Mesenchymal stem cell (in vitro differentiated cells and primary cell): ENCODE data around the gene PMVK.
A peak's percentile ranks its signal among the peaks of the same experiment; 100 is the strongest.

ENCODE experiments used
- DNase-seq: peaks from one replicate; pipeline ENCODE4 v3.0.0-alpha.2; 2013
- H2AFZ ChIP-seq: one replicate; pipeline ENCODE4 v1.6.1; 2013; ENCODE audit warnings: low read depth, mild to moderate bottlenecking, control low read depth, inconsistent platforms, low read length, moderate library complexity
- H2AK5ac ChIP-seq: 2 replicates; pipeline ENCODE4 v1.6.1; 2013; ENCODE audit warnings: low read length, moderate library complexity, mild to moderate bottlenecking, inconsistent platforms; ENCODE audit not compliant: severe bottlenecking
- H2BK120ac ChIP-seq: one replicate; pipeline ENCODE4 v1.6.1; 2013; ENCODE audit warnings: low read depth, mild to moderate bottlenecking, inconsistent platforms, low read length, moderate library complexity
- H2BK12ac ChIP-seq, 2 experiments: one replicate each; pipeline ENCODE4 v1.6.1; 2013; ENCODE audit warnings: inconsistent platforms in 2 of 2, low read length in 2 of 2, mild to moderate bottlenecking in 2 of 2, moderate library complexity in 2 of 2, control low read depth in 1 of 2
- H2BK15ac ChIP-seq: one replicate; pipeline ENCODE4 v1.6.1; 2013; ENCODE audit warnings: mild to moderate bottlenecking, low read depth, inconsistent platforms; ENCODE audit not compliant: poor library complexity, severe bottlenecking
- H2BK5ac ChIP-seq: 2 replicates; pipeline ENCODE4 v1.6.1; 2013; ENCODE audit warnings: low read depth, mild to moderate bottlenecking, low read length, control low read depth, inconsistent platforms; ENCODE audit not compliant: poor library complexity, severe bottlenecking
- H3K14ac ChIP-seq, 2 experiments: one replicate each; pipeline ENCODE4 v1.6.1; 2013; ENCODE audit warnings: inconsistent platforms in 2 of 2, low read length in 2 of 2, control low read depth in 1 of 2, mild to moderate bottlenecking in 1 of 2, moderate library complexity in 1 of 2
- H3K18ac ChIP-seq, 2 experiments: one replicate each; pipeline ENCODE4 v1.6.1; 2013; ENCODE audit warnings: inconsistent platforms in 2 of 2, low read length in 2 of 2, control low read depth in 1 of 2, low read depth in 1 of 2, mild to moderate bottlenecking in 1 of 2
- H3K23ac ChIP-seq, 2 experiments: one replicate each; pipeline ENCODE4 v1.6.1; 2013; ENCODE audit warnings: inconsistent platforms in 2 of 2, low read length in 2 of 2, mild to moderate bottlenecking in 2 of 2, moderate library complexity in 2 of 2, control low read depth in 1 of 2
- H3K27ac ChIP-seq: 2 replicates; pipeline ENCODE4 v1.5.1; 2013; ENCODE audit warnings: mild to moderate bottlenecking, moderate library complexity, low read length, control low read depth, inconsistent platforms; ENCODE audit not compliant: poor library complexity, severe bottlenecking
- H3K27me3 ChIP-seq, 2 experiments: 2 replicates each; pipeline versions ENCODE4 v1.6.1 to v1.7.0; 2013; ENCODE audit warnings: low read length in 2 of 2, mild to moderate bottlenecking in 2 of 2, moderate library complexity in 2 of 2, control low read depth in 1 of 2, inconsistent platforms in 1 of 2; ENCODE audit not compliant: control insufficient read depth in 1 of 2, insufficient read depth in 1 of 2
- H3K36me3 ChIP-seq, 2 experiments: 2 replicates each; pipeline versions ENCODE4 v1.6.1 to v1.7.0; 2013; ENCODE audit warnings: low read length in 2 of 2, control low read depth in 1 of 2, inconsistent platforms in 1 of 2, low read depth in 1 of 2, mild to moderate bottlenecking in 1 of 2; ENCODE audit not compliant: insufficient read depth in 2 of 2, control insufficient read depth in 1 of 2
- H3K4ac ChIP-seq, 2 experiments: one replicate each; pipeline ENCODE4 v1.6.1; 2013; ENCODE audit warnings: inconsistent platforms in 2 of 2, low read length in 2 of 2, mild to moderate bottlenecking in 2 of 2, moderate library complexity in 2 of 2, control low read depth in 1 of 2, low read depth in 1 of 2
- H3K4me1 ChIP-seq: 2 replicates; pipeline ENCODE4 v1.6.1; 2013; ENCODE audit warnings: low read depth, low read length, control low read depth; ENCODE audit not compliant: control insufficient read depth, insufficient read depth
- H3K4me2 ChIP-seq: 2 replicates; pipeline ENCODE4 v1.6.1; 2013; ENCODE audit warnings: low read length, mild to moderate bottlenecking, inconsistent platforms; ENCODE audit not compliant: poor library complexity, severe bottlenecking
- H3K4me3 ChIP-seq, 2 experiments: 2 replicates each; pipeline versions ENCODE4 v1.5.1 to v1.7.0; 2013; ENCODE audit warnings: low read length in 2 of 2, mild to moderate bottlenecking in 2 of 2, control low read depth in 1 of 2, low read depth in 1 of 2; ENCODE audit not compliant: insufficient read depth in 1 of 2
- H3K79me1 ChIP-seq: replicated peaks from 2 replicates; pipeline ENCODE4 v1.6.1; 2013; ENCODE audit warnings: mild to moderate bottlenecking, control low read depth, low read length, inconsistent platforms; ENCODE audit not compliant: poor library complexity, severe bottlenecking
- H3K9ac ChIP-seq: 2 replicates; pipeline ENCODE4 v1.7.0; 2013; ENCODE audit warnings: mild to moderate bottlenecking, low read length, moderate library complexity
- H3K9me3 ChIP-seq: 2 replicates; pipeline ENCODE4 v1.7.0; 2013; ENCODE audit warnings: mild to moderate bottlenecking, low read length; ENCODE audit not compliant: control insufficient read depth
- H4K8ac ChIP-seq: one replicate; pipeline ENCODE4 v1.6.1; 2013; ENCODE audit warnings: inconsistent platforms, mild to moderate bottlenecking, low read length, moderate library complexity
- H4K91ac ChIP-seq: one replicate; pipeline ENCODE4 v1.6.1; 2013; ENCODE audit warnings: mild to moderate bottlenecking, low read length, inconsistent platforms
- WGBS: methylation state at CpG from one replicate; pipeline ENCODE4 v1.1.7; 2013; ENCODE audit warnings: mixed read lengths; 5-methylcytosine and 5-hydroxymethylcytosine counted together

PMVK gene

GRCh38 chr1:154934358-154934948 lies 2.1 kb downstream of the PMVK start:
- Histone ChIP-seq H3K14ac (no peak overlapping the region), H2AFZ (no peak overlapping the region), H3K4me1 (peaks cover 7% of the 10 kb centered on the region), H2BK12ac (no peak overlapping the region), H3K27ac (no peak overlapping the region), H3K27me3 (no peaks in the 10 kb centered on the region), H3K18ac (no peak overlapping the region), H3K4ac (no peak overlapping the region), H4K91ac (no peak overlapping the region), H2BK15ac (no peak overlapping the region), H3K4me3 (no peak overlapping the region), H3K36me3 (peaks cover 4 to 21% of the 10 kb centered on the region in 2 experiments), H3K4me2 (no peak overlapping the region), H2AK5ac (no peak overlapping the region), H3K79me1 (peaks cover 18% of the 10 kb centered on the region), H4K8ac (no peak overlapping the region), H3K23ac (no peak overlapping the region), H2BK5ac (no peak overlapping the region), H3K9me3 (no peaks in the 10 kb centered on the region), H3K9ac (no peak overlapping the region), H2BK120ac (no peak overlapping the region)
- WGBS = 97% methylated on average over 4 of the region's 5 CpGs
- DNase-seq = no peak

DNA sequence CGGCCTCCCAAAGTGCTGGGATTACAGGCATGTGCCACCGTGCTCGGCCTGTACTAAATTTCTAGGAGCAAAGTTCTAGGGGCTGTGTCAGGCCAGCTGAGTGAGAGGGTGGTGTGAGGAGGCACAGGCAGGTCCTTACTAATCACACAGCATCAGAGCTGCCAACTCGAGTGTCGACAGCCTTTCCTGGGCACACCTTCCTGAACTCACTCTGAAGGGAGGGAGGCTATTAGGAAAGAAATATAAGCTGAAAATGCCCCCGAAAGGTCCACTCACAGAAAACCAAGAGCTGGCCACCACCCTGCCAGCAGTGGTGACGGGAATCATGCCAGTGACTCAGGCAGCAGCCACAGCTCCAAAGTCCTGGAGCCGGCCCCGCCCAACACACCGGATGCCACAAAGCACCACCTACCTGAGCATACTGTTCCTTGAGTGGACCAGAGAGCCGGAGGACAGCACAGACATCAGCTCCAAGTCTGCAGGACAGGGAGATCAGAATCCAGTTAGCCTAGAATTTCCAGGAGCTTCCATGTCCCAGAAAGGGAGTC lies 4.5 kb downstream of the PMVK start:
- Histone ChIP-seq H2BK120ac (no peak overlapping the region), H2AK5ac (no peak overlapping the region), H3K4me1 (peaks cover 7% of the 10 kb centered on the region), H2BK12ac (no peak overlapping the region), H3K4me3 (no peak overlapping the region), H3K4ac (no peak overlapping the region), H3K23ac (no peak overlapping the region), H2BK15ac (no peak overlapping the region), H3K14ac (no peak overlapping the region), H3K18ac (no peak overlapping the region), H2BK5ac (no peak overlapping the region), H3K27ac (no peak overlapping the region), H3K79me1 (peaks cover 18% of the 10 kb centered on the region), H4K91ac (no peak overlapping the region), H3K9ac (no peak overlapping the region), H2AFZ (no peak overlapping the region), H3K36me3 (peaks cover 8 to 40% of the 10 kb centered on the region in 2 experiments), H3K27me3 (no peaks in the 10 kb centered on the region), H4K8ac (no peak overlapping the region), H3K9me3 (no peaks in the 10 kb centered on the region), H3K4me2 (no peak overlapping the region)
- 91% methylated on average over 11 of the region's 11 CpGs for WGBS
- no peak for DNase-seq

GRCh38 chr1:154926201-154926600 lies 10.3 kb downstream of the PMVK start:
- no peak overlapping the region for H3K4me2 ChIP-seq
- H4K8ac ChIP-seq = no peak overlapping the region
- no peak overlapping the region for H2BK15ac ChIP-seq
- WGBS = 95% methylated on average over 13 of the region's 13 CpGs
- no peak overlapping the region for H3K18ac ChIP-seq
- no peak overlapping the region for H2BK120ac ChIP-seq
- H4K91ac ChIP-seq = peak overlapping the region; percentile 25
- H3K14ac ChIP-seq = no peak overlapping the region
- no peaks in the 10 kb centered on the region for H3K9me3 ChIP-seq
- no peak overlapping the region for H3K4me3 ChIP-seq
- H3K9ac ChIP-seq = no peak overlapping the region
- no peak overlapping the region for H2AK5ac ChIP-seq
- DNase-seq = no peak
- no peak overlapping the region for H3K27ac ChIP-seq
- no peaks in the 10 kb centered on the region for H3K27me3 ChIP-seq
- H3K23ac ChIP-seq = no peak overlapping the region
- H3K79me1 ChIP-seq = no peaks in the 10 kb centered on the region
- H2AFZ ChIP-seq = no peak overlapping the region
- no peak overlapping the region for H2BK5ac ChIP-seq
- H3K4me1 ChIP-seq = no peaks in the 10 kb centered on the region
- no peak overlapping the region for H2BK12ac ChIP-seq
- no peak overlapping the region for H3K4ac ChIP-seq
- peaks cover 41 to 74% of the 10 kb centered on the region in 2 experiments for H3K36me3 ChIP-seq

- Histone ChIP-seq H4K8ac (no peak overlapping the region), H3K4me3 (no peak overlapping the region), H3K4me2 (no peak overlapping the region), H3K27ac (no peak overlapping the region), H2AK5ac (no peak overlapping the region), H3K79me1 (no peaks in the 10 kb centered on the region), H4K91ac (no peak overlapping the region), H3K14ac (no peak overlapping the region), H2BK15ac (no peak overlapping the region), H2AFZ (no peak overlapping the region), H3K23ac (no peak overlapping the region), H2BK5ac (no peak overlapping the region), H3K27me3 (no peaks in the 10 kb centered on the region), H2BK120ac (no peak overlapping the region), H2BK12ac (no peak overlapping the region), H3K9me3 (no peaks in the 10 kb centered on the region), H3K9ac (no peak overlapping the region), H3K18ac (no peak overlapping the region), H3K4ac (no peak overlapping the region), H3K4me1 (no peaks in the 10 kb centered on the region), H3K36me3 (peaks cover 41 to 69% of the 10 kb centered on the region in 2 experiments)
- DNase-seq = no peak
- 100% methylated on average over 3 of the region's 3 CpGs for WGBS
Observed at GRCh38 chr1:154925335-154926170, 11.0 kb downstream of the PMVK start.
